ENCODE measurements around the gene RBM33. TPM values are rescaled to one million over a fixed set of nuclear protein-coding genes. Genes with fewer than 3 reads are reported as not detected.

Gene RBM33
- total RNA-seq, 1 donor from 2014 or later, result 50.5 TPM

- Histone ChIP-seq H3K27ac (ENCODE audit: low read depth, low read length) (no peak overlapping the region), H3K4me2 (ENCODE audit: low read length) (peak overlapping the region; percentile 97), H3K9me3 (ENCODE audit: insufficient read depth, low read depth, low read length) (no peaks in the 10 kb centered on the region), H3K79me2 (ENCODE audit: insufficient read depth, low read length) (no peaks in the 10 kb centered on the region), H3K4me1 (ENCODE audit: insufficient read depth, low read length) (peaks cover 22% of the 10 kb centered on the region), H3K36me3 (ENCODE audit: insufficient read depth, low read length) (no peaks in the 10 kb centered on the region), H2AFZ (ENCODE audit: low read depth, low read length) (peak overlapping the region; percentile 93), H4K20me1 (ENCODE audit: insufficient read depth, low read length) (no peaks in the 10 kb centered on the region), H3K4me3 (ENCODE audit: insufficient read depth, low read depth, low read length) (peak overlapping the region; percentile 47), H3K9ac (ENCODE audit: low read length) (no peak overlapping the region), H3K27me3 (ENCODE audit: insufficient read depth, low read length) (peaks cover 59% of the 10 kb centered on the region)
- Mint-ChIP-seq H3K27me3 (ENCODE audit: low read depth, unreplicated experiment) (peaks cover 40% of the 10 kb centered on the region), H3K9me3 (ENCODE audit: unreplicated experiment) (peaks cover 3% of the 10 kb centered on the region), H3K4me3 (ENCODE audit: unreplicated experiment) (peak overlapping the region; percentile 73), H3K27ac (ENCODE audit: unreplicated experiment) (no peak overlapping the region), H3K36me3 (ENCODE audit: low read depth, unreplicated experiment) (no peaks in the 10 kb centered on the region), H3K4me1 (ENCODE audit: low read depth, unreplicated experiment) (peaks cover 2% of the 10 kb centered on the region)
- no peak for FAIRE-seq
- DNase-seq (ENCODE audit: low read depth), result peak; percentile 60
- TF ChIP-seq, protein P1, sequence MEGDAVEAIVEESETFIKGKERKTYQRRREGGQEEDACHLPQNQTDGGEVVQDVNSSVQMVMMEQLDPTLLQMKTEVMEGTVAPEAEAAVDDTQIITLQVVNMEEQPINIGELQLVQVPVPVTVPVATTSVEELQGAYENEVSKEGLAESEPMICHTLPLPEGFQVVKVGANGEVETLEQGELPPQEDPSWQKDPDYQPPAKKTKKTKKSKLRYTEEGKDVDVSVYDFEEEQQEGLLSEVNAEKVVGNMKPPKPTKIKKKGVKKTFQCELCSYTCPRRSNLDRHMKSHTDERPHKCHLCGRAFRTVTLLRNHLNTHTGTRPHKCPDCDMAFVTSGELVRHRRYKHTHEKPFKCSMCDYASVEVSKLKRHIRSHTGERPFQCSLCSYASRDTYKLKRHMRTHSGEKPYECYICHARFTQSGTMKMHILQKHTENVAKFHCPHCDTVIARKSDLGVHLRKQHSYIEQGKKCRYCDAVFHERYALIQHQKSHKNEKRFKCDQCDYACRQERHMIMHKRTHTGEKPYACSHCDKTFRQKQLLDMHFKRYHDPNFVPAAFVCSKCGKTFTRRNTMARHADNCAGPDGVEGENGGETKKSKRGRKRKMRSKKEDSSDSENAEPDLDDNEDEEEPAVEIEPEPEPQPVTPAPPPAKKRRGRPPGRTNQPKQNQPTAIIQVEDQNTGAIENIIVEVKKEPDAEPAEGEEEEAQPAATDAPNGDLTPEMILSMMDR (IDR thresholded peaks at IDR 0.05; ENCODE audit: insufficient read depth, low read depth, low read length), result peak; percentile 15
- no peak for TF ChIP-seq EZH2 (IDR thresholded peaks at IDR 0.05; ENCODE audit: insufficient read depth, low read length)
These were observed 160.7 kb downstream of the RBM33 start for GRCh38 chr7:155804897-155805825.

DNA sequence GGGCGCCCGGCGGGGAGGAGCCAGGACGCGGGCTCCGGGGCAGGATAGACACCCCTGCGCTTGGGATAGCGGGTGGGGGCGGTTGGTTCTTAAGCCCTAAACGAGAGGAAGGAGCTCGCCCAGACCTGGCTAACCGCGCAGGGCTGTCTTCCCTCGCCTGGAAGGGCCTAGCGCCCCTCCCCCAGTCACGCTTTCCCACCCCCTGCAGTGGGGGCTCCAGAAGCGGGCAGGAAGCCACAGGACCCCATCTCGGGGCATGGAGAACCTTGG is 161.3 kb downstream of the RBM33 start:
- peak overlapping the region; percentile 47 for H3K4me3 ChIP-seq (ENCODE audit: insufficient read depth, low read depth, low read length)
- H3K79me2 ChIP-seq (ENCODE audit: insufficient read depth, low read length), result no peaks in the 10 kb centered on the region
- DNase-seq (ENCODE audit: low read depth), result no peak
- no peak overlapping the region for H3K27ac ChIP-seq (ENCODE audit: low read depth, low read length)
- H3K9me3 ChIP-seq (ENCODE audit: insufficient read depth, low read depth, low read length), result no peaks in the 10 kb centered on the region
- H3K9ac ChIP-seq (ENCODE audit: low read length), result no peak overlapping the region
- Mint-ChIP-seq H3K4me3 (ENCODE audit: unreplicated experiment) (no peak overlapping the region), H3K4me1 (ENCODE audit: low read depth, unreplicated experiment) (peaks cover 2% of the 10 kb centered on the region), H3K36me3 (ENCODE audit: low read depth, unreplicated experiment) (no peaks in the 10 kb centered on the region), H3K27me3 (ENCODE audit: low read depth, unreplicated experiment) (peaks cover 39% of the 10 kb centered on the region), H3K9me3 (ENCODE audit: unreplicated experiment) (peaks cover 3% of the 10 kb centered on the region), H3K27ac (ENCODE audit: unreplicated experiment) (no peak overlapping the region)
- H3K27me3 ChIP-seq (ENCODE audit: insufficient read depth, low read length), result peaks cover 59% of the 10 kb centered on the region
- FAIRE-seq, result no peak
- H3K4me1 ChIP-seq (ENCODE audit: insufficient read depth, low read length), result peaks cover 22% of the 10 kb centered on the region
- peak overlapping the region; percentile 97 for H3K4me2 ChIP-seq (ENCODE audit: low read length)
- H4K20me1 ChIP-seq (ENCODE audit: insufficient read depth, low read length), result peaks cover 5% of the 10 kb centered on the region
- H3K36me3 ChIP-seq (ENCODE audit: insufficient read depth, low read length), result no peaks in the 10 kb centered on the region
- TF ChIP-seq, protein P1 (IDR thresholded peaks at IDR 0.05; ENCODE audit: insufficient read depth, low read depth, low read length), result no peak
- no peak for TF ChIP-seq EZH2 (IDR thresholded peaks at IDR 0.05; ENCODE audit: insufficient read depth, low read length)
- peak overlapping the region; percentile 93 for H2AFZ ChIP-seq (ENCODE audit: low read depth, low read length)
